HG03066 (cell line): Measurements from ENCODE around the gene ASB2.

ENCODE experiments used
- ATAC-seq: cut with Tn5 transposase; IDR thresholded peaks from one replicate; pipeline ENCODE4 v1.9.1; 2021; ENCODE audit warnings: low read depth; ENCODE audit not compliant: unreplicated experiment

The ASB2 gene, protein sequence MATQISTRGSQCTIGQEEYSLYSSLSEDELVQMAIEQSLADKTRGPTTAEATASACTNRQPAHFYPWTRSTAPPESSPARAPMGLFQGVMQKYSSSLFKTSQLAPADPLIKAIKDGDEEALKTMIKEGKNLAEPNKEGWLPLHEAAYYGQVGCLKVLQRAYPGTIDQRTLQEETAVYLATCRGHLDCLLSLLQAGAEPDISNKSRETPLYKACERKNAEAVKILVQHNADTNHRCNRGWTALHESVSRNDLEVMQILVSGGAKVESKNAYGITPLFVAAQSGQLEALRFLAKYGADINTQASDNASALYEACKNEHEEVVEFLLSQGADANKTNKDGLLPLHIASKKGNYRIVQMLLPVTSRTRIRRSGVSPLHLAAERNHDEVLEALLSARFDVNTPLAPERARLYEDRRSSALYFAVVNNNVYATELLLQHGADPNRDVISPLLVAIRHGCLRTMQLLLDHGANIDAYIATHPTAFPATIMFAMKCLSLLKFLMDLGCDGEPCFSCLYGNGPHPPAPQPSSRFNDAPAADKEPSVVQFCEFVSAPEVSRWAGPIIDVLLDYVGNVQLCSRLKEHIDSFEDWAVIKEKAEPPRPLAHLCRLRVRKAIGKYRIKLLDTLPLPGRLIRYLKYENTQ

DNA sequence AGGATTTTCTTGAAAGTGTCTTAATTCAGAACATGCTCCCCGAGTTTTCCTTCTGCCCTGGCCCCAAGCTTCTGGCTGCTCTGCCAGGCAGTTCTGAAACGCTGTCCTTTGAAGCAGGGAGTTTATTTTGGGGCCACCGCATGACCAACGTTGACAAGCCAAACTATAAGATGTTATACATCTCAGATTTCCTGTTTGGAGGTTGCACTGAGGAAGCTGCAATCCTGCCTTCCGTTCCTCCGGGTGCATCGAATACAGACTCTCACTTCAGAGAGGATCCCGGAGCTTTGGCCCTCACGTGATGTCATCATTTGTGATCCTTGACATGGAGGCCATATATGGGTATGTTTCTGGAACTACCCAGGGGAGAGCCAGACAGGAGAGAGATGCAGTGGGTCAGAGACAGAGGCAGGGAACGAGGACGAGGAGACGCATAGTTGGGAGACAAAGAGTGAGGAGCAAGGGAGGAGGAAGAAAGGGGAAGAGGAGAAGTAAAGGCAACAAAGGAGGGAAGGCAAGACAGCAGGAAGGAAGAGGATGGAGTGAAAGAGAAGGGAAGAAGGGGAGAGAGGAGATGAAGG lies at the start of gene ASB2:
Gene ASB2 (minus strand): TSS at position 94 of the 581 bp plus-strand sequence. CDS start 12,031 bp downstream, outside the sequence.
- ATAC-seq: peak; percentile 6

DNA sequence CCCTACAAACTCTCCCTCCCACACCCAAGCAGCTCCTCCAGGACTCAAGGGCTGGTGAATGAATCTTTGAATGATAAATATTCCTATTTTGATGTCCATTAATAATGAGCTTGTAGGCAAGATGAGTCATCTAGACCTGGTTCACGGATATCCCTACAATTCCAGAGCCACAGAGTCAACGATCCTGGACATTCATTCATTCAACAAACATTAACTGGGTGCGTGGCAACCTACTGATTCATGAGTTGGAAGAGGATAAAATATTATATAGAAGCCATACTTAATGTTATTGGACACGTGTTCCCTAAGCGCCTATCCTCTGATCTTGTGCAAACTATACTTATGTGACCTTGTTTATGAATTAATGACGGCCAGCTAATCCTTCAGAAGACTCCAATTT lies 49.4 kb upstream of the ASB2 start:
- ATAC-seq: no peak

DNA sequence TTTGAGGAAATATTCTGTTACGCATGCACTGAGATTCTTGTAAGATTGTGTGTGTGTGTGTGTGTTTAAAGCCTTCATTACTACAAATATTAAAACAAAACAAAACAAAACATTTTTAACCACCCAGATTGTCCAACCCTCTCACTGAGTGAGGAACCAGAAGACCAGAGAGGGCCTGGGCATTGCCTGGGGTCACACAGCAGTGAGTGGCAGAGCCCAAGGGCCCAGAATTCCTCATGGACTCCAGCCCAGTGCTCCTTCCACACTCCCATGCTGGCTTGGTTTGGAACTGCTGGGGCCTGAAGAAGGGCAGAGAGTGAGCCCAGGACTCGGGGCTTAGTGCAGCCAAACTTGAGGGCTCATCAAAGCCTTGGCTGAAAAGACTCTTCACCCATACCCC lies 48.2 kb upstream of the ASB2 start:
- no peak for ATAC-seq

DNA sequence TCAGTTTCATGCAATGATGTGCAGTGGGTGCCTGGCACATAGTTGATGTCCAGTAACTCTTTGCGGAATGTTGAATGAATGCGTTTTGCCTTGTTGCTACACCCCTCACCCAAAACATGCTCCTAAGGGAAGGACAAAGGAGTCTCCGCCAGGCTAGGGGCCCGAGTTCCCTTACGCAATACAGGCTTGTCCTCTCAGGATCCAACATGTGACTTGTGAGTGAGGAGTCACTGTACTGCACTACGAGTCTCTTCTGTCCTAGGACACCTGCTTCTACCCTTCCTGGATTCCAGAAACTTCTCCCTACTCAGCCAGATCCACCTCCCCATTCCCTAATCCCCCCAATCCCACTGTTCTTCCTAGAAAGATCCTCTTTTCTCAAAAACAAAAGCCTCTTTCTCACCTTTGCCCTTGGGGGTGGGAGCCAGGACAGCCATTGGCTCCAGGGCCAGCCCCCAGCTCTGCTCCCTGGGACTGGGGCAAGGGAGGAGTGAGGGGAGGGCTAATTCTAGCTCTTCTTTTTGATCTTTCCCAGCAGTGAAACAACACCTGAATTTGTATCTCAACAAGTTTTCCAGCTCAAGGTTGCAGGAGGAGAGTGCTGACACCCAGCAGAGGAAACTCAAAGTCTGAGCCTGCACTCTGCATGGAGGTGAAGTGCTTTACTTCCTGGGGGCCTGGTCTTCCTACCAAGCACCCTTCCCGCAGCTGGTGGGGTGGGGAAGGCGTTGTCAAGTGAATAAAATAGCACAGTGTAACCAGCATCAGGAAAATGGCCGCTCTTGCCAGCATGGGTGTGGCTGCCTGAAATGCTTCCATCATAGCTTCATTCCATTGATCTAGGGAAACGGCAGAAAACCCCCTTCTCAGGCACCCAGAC lies 46.4 kb upstream of the ASB2 start:
- ATAC-seq: no peak

DNA sequence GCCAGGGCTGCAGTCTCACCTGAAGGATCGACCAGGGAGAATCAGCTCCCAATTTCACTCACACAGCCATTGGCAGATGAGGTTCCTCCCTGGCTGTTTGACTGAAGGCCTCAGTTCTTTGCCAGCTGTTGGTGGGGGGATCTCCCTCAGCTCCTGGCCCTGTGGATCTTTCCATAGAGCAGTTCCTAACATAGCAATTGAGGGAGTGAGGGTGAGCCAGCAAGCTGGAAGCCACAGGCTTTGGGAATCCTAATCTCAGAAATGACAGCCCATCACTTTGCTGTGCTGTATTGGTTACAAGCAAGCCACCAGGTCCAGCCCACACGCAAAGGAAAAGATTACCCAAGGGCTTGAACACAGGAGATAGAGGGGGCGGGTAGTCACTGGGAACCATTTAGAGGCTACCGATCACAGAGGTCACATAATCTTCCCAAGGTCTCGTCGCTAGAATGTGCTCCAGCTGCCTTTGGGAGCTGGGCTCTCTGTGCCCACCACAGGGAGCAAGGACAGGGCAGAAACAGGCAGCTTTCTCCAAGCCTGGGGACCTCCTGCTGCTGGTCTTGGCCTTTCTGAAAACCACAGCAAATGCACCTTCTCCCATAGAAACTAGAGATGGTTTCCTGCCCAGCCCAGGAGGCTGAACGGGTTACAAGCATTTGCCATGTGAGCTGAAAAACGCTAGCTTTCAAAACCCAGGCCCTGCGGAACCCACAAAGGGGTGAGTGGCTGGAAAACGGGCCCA lies 45.2 kb upstream of the ASB2 start:
- ATAC-seq: no peak

DNA sequence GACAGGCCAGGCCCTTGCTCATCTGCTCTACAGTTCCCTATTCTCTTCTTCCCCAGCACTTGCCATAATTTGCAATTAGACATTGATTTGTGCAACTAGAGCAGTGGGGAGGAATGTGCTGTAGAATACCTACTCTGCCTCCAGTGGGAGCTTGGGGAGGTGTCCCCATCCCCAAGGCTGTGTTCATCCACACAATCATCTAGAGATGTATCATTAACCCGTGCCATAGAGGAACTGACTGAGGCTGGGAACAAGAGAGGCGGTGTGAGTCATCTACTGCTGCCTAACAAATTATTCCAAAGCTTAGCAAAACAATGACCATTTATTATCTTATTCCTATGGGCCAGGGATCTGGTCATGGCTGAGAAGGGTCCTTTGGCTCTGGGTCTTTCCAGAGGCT lies 44.6 kb upstream of the ASB2 start:
- no peak for ATAC-seq

DNA sequence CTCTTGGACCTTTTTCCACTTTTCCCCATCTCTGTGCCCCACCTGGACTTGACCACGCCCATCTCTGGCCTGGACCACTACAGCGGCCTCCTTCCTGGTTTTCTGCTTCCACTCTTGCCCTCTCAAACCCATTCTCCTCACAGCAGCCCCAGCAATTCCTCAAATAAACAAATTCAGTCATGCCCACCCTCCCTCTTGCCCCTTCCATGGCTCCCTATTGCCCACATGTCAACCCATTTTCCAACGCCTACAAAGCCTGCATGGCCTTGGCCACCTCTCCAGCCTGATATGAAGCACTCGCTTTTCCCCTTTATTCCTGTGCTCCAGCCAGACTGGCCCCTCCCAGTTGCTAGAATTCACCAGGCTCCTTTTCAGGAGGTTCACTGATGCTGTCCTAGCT lies 43.9 kb upstream of the ASB2 start:
- no peak for ATAC-seq

DNA sequence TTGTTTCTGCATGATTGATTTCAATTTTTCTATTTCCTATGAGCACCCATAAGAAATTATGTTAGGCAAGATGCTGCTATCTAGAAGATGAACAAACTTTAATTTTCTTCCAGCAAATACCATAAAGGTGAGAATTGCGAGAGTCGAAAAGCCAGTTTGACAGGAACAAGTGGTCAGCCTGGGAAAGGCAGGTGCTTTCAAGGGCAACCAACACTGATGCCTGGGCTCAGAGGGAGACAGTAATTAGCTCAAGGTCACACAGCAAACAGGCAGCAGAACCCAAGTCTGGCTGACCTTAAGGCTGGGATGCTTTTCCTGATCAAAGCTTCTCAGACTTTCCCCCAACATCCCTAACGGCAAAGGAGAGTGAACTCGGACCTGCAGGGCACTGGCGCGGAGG lies 43.0 kb upstream of the ASB2 start:
- ATAC-seq: no peak

DNA sequence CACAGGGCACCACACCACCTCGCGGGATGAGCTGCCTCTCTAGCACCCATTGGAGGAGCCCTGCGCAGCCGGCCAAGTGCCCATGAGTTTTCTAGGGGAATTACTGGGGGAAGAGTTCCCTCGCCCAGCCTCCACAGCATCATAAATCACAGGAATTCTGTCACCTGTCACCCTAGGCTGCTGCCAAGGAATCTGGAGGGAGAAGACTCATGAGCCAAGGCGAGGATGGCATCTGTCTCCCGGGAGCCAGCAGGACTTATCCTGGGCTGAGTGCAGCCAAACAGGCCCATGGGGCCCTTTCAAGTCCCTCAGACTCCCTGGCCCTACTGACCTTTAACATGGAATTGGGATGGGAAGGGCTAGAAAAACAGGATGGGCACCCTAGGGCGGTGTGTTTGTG lies 41.9 kb upstream of the ASB2 start:
- ATAC-seq: no peak

DNA sequence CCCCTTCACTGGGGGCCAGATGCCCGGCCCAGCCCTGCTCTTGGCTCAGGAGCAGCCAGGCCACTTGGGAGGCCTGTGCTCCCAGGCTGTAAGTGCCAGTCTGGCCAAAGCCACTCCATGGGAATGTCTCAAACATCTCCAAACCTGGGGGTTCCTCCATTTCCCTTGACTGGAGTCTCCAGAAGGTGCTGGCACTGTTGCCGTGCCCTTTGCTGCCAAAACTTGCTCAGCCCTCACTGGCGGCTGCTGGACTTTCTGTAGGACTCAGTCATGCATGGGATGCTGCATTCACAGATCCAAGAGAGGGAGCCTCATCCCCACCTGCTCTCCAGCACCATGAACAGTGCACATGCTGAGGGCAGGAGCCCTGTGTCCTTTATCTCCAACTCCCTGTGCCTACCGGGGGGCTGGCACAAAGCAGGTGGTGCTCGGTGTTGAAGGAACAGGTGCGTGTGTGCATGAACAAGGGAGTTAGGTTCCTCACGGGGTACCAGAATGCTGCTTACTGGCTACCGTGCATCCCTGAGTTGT lies 40.1 kb upstream of the ASB2 start:
- no peak for ATAC-seq

DNA sequence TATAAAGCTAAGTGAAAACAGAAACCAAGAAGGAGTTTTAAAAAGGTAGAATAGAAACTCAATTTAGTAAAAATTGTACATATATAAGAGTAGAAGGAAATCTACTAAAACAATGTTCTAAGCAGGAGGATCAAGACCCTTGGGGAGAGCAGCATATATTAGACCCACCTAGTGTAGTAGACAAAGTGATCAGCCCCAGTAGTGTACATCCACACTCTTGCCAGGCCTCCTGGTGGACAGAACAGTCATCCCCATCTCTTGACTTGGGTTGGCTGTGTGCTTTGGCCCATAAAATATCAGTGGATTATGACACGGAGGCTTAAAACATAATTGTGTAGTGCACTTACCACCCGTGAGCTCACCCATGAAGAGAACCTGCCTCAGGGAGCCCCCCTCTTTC lies 38.9 kb upstream of the ASB2 start:
- no peak for ATAC-seq

DNA sequence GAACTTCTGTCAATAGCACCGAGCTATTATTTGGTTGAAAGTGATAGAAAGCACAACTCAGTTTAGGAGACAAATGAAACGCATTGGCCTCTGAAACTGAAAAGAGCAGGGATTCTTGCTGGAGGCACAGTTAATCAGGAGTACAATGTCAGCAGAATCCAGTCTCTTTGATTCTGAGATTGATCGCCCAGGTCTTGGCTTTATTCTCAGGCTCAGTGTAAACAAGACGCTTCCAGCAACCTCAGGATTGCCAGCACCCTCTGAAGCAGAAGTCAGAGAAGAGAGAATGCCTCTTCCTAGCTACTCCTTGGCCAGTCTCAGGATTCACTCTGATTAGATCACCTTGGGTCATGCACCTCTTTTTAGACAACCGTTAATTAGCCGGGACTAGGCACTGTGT lies 38.0 kb upstream of the ASB2 start:
- ATAC-seq: no peak

DNA sequence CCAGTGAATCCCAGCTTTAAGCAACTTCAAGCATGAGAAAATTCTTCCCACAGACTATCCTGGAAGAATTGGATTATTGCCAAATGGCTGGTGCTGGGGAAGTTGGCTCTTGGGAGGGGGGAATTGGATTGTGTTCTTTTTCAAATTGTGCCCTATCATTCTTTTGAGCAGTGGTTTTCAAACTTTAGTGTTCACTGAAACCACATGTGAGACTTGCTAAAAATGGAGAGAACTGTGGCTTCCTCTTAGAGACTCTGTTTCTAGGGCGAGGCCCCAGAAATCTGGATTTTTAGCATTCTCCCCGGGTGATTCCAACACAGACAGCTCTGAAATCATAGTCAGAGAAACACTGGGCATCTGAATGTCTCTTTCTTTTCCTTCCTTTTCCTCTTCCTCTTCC lies 35.4 kb upstream of the ASB2 start:
- no peak for ATAC-seq

DNA sequence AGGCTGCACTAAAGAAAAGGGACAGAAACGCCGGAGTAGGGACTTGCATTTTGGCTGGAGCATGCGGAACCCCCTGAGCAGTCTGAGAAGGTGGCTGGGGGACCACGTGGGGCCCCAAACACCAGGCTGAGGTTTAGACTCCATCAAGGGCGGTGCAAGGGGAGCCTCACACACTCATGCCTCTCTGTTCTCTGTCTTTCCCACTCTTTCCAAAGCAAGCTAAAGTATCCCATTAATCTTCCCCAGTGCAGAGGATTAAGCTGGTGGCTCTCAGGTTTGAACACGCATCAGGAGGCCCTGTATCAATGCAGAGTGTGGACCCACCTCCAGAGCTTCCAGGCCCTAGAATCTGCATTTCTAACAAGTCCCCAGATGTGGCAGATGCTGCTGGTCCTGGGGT lies 34.3 kb upstream of the ASB2 start:
- no peak for ATAC-seq

DNA sequence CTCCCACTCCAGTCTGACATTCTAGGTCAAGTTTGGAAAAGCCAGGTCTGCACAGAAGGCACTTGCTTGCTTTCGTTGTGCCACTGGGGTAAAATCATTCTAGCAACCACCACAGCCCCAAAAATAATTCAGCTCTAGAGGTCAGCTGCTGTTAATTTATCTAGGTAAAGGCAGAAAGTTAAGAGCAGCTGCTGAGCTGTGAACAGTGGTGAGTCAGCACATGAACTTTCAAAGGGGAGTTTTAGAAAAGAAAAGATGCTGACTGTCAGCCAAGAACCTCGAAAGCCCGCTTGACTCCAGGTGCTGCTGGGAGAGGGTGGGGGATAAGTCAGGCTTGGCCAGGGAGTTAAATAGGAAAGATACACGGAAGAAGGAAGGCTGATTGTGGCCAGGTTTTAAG lies 33.4 kb upstream of the ASB2 start:
- ATAC-seq: peak; percentile 69

DNA sequence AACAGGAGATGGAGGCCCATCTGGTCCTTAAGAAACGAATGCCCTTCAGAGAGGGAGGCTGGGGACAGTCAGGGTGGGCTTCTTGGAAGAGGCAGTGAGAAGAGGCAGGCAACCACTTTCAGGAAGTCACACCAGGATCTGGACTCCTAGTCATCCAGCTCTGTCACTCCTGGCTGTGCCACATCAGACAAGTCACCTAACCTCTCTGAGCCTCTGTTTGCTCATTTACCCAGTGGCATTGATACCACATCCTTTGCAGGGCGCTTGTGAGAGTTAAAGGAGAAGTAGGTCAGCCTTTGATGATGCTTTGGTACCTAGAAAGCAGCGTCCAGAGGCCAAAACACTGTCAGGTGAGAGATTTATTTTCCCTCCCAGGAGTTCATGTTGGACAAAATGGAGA lies 31.9 kb upstream of the ASB2 start:
- ATAC-seq: no peak

DNA sequence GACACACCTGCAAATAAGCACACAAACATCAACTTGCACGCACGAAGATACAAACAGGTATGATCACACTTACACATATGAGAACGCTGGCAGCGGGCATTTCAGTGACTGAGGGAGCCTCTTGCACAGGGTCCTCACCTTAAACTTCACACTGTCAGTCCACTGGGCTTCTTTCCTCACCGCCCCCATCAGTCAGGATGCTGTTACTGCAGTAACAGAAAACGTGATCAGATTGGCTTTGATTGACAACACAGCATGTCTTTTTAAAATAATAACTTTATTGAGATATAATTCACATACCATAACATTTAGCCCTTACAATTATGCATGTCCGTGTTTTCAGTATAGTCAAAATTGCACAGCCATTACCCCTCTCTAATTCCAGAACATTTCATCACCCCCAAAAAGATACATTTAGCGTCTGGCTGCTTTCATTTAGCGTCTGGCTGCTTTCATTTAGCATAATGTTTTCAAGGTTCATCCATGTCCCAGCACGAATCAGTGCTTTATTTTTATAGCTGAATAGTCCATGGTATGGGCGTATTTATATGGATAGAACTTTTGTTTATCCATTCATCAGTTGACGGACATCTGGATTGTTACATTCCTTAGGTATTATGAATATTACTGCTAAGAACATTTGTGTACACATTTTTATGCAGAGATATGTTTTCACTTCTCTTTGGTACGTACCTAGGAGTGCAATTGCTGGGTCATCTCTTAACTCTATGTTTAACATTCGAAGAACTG lies 29.1 kb upstream of the ASB2 start:
- ATAC-seq: no peak

DNA sequence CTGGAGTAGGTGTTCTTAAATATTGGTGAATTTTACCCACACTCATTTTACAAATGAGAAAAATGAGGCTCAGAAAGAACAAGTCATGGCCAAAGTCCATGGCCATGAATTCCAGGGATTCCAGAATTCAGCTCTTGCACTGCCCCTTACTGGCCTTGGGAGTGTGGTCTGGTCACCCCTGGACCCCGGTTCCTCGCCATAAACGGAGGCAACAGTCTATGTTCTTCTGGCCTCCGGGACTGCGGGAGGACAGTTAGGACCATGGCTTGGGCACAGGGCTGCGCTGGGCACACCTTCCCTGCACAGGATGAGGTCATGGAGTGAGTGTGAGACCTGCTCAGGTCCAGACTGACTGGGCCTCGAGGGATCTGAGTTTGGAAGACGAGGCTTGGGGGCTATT lies 27.6 kb upstream of the ASB2 start:
- ATAC-seq: no peak

DNA sequence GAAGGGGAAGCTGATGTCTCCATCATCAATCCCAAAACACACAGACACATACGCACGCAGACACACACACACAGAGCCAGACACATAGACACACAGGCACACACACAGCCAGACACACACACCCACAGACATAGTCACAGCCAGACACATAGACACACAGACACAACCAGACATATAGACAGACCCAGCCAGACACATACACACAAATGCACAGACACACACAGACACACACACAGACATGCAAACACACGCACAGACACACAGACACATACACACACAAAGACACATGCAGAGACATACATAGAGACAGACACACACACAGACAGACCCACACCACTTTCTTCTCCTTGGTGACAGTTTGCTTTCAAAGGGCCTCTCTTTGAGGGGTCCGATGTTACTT lies 27.0 kb upstream of the ASB2 start:
- no peak for ATAC-seq
